Mucosa of descending colon (tissue), 3 donors: ENCODE results near the gene SGMS1. TPM values are rescaled to one million over a fixed set of nuclear protein-coding genes. Genes with fewer than 3 reads are reported as not detected.
A peak's percentile ranks its signal among the peaks of the same experiment; 100 is the strongest.

Source experiments
- ATAC-seq: fragments of 200-7000 bp; cut with Tn5 transposase; one replicate; pipeline ENCODE4 v1.9.1; 2020; ENCODE audit warnings: mild to moderate bottlenecking, moderate library complexity
- DNase-seq, 3 donors: peaks; one replicate each; pipeline ENCODE4 v3.0.0-alpha.2; 2020
- H3K36me3 ChIP-seq: fragments of 200-600 bp; one replicate; pipeline ENCODE4 v1.8.0; 2021; ENCODE audit warnings: low read depth, mild to moderate bottlenecking
- H3K4me1 ChIP-seq: fragments of 200-600 bp; one replicate; pipeline ENCODE4 v1.8.0; 2021; ENCODE audit warnings: low read depth, mild to moderate bottlenecking
- H3K4me3 ChIP-seq: fragments of 200-600 bp; one replicate; pipeline ENCODE4 v1.8.0; 2021; ENCODE audit warnings: mild to moderate bottlenecking
- H3K9me3 ChIP-seq: fragments of 200-600 bp; one replicate; pipeline ENCODE4 v1.8.0; 2021; ENCODE audit warnings: mild to moderate bottlenecking
- CTCF ChIP-seq: fragments of 200-600 bp; IDR thresholded peaks from one replicate; pipeline ENCODE4 v1.8.0; 2022; ENCODE audit warnings: antibody characterized with exemption, mild to moderate bottlenecking
- intact Hi-C, 2 donors: fragments of 100-400 bp; cut with DNase I in 1 of 2; cut with micrococcal nuclease in 1 of 2; formaldehyde crosslinking; loops; one replicate each; pipeline versions ENCODE4 v1.11.0 to v1.11.1; 2022; cut with DNase I, micrococcal nuclease
- total RNA-seq, 3 donors: library from RNA; stranded (reverse); fragmentation: NEBNext Ultra II Directional in 2 of 3; extraction: Animal tissue kit (Norgen Biotek cat#: 25700) in 2 of 3; gene quantifications; one replicate each; pipeline versions ENCODE4 v1.2.1 to v1.2.4, GENCODE V29; 2021 to 2023
- donor health status: DM: no; HTN: no; CAD: no; lungs with moderate emphysema.
- donor health status: DM: no; HTN: no; CAD: no.
- donor health status: DM: no; HTN: yes; CAD: no.

The SGMS1 gene
- total RNA-seq, 3 donors from 2014 or later = 14.4 to 28.4 (median 20.0) TPM

DNA sequence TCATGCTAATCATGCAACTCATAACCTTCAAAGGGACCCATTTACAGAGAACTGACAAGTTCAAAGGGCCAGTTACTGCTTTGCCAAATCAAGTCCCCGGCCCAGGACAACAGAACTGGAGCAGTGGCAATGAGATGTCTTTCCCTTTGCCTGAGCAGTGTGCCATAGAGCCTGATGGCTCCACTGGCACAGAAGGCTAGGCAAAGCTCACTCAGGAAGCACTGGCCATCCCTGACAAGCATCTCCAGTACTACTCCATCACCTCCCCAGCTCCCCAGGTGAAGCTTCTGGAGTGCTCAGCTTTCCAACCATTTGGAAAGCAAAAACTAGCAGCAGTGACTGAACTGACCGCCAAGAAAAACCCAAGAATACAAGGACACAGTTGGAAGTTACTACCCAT is 108.3 kb downstream of the SGMS1 start:
- ATAC-seq = no peak

GRCh38 chr10:50514995-50515394 is 108.8 kb downstream of the SGMS1 start:
- Histone ChIP-seq H3K36me3 (no peaks in the 10 kb centered on the region), H3K4me3 (no peak overlapping the region), H3K4me1 (peaks cover 6% of the 10 kb centered on the region), H3K9me3 (no peaks in the 10 kb centered on the region)
- no peak for ATAC-seq
- no peak for DNase-seq
- intact Hi-C loops = no loop called here
- TF ChIP-seq CTCF = no peak

More for the DNA sequence above, 108.3 kb downstream of the SGMS1 start:
- no peak for DNase-seq
- Histone ChIP-seq H3K4me1 (peaks cover 6% of the 10 kb centered on the region), H3K9me3 (no peaks in the 10 kb centered on the region), H3K4me3 (no peak overlapping the region), H3K36me3 (no peaks in the 10 kb centered on the region)
- no peak for TF ChIP-seq CTCF
- intact Hi-C loops = no loop called here

DNA sequence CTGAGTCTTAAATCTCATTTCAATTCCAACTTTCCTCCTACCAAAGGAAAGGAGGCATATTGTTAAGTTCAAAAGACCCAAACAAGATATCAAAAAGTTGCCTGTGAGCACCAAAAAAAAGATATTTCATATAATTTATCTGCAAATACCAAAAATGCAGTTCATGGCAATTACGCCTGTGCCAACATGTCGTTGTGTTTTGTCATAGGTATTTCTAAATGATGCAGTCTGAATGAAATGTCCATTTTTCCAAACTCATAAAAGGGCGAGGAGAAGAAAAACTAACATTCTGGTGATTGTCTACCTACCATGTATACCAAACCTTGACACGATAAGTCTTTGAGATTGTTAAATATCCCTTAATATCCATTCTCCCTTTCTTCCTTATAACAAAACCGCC is 109.8 kb downstream of the SGMS1 start:
- H3K9me3 ChIP-seq = no peaks in the 10 kb centered on the region
- no peak for ATAC-seq
- DNase-seq = no peak
- H3K4me3 ChIP-seq = no peak overlapping the region
- intact Hi-C loops = no loop called here
- H3K4me1 ChIP-seq = peaks cover 6% of the 10 kb centered on the region
- no peaks in the 10 kb centered on the region for H3K36me3 ChIP-seq
- no peak for TF ChIP-seq CTCF

DNA sequence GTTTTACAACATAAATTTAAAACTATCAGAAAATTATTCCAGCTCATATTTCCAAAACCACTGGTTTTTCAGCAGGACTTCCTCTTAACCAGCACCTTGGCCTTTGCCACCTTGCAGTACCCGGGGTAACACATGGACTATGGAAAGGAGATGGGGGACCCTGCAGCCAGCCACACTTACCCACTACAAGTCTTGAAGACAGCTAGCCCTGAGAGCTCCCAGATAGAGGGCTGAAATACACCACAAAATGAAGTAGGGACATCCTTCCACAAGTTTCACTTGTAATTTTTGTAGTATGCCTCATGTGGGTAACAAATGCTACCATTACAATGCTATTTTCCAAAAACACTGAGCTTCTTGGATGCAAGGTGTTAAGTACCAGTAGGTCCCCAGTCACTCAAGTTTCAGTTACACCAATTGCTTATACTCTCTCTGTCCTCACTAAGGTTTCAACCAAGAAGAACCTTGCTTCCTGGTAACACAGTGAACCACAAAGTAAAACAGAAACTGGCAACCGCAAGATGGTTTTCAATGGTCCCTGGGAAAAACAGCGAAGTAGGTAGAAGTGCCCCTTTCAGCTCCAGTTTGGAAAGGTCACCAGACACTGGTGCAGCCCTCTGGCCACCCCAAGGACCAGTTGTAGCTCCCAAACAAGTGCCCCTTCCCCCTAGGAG is 110.9 kb downstream of the SGMS1 start:
- peaks cover 12% of the 10 kb centered on the region for H3K4me1 ChIP-seq
- no peak for TF ChIP-seq CTCF
- ATAC-seq (peak; percentile 58), DNase-seq (peak in 1 of 3 donors; percentile 19)
- H3K4me3 ChIP-seq = no peak overlapping the region
- H3K36me3 ChIP-seq = no peaks in the 10 kb centered on the region
- intact Hi-C loops = no loop called here
- H3K9me3 ChIP-seq = no peaks in the 10 kb centered on the region

DNA sequence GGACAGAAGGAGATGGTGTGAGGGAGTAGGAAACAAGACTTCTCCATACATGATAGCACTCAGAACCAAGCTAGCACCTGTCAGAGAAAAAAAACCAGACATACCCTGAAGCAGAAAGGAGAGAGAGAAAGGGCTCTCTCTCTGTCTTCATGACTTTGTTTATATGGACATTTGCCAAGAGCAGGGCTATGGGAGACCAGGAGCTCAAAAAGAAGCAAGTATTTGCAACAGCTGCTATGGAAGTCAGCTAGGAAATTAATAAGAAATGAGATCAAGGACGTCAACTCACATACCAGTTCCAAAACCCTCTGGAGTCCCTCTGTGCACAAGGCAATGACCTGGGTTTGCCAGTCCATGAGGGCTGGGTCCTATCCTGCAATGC is 111.6 kb downstream of the SGMS1 start:
- Histone ChIP-seq H3K4me1 (peaks cover 12% of the 10 kb centered on the region), H3K36me3 (no peaks in the 10 kb centered on the region), H3K9me3 (no peaks in the 10 kb centered on the region), H3K4me3 (no peak overlapping the region)
- ATAC-seq (no peak), DNase-seq (no peak)
- no peak for TF ChIP-seq CTCF
- intact Hi-C loops = no loop called here
